SU-DHL-6 (cell line): ENCODE data around the gene CD96.

Source experiments
- H2AFZ ChIP-seq: fragments of 200-600 bp; sonication (generic); 2 replicates; pipeline ENCODE4 v1.6.1; 2014; ENCODE audit warnings: low read depth, mild to moderate bottlenecking, moderate library complexity, mixed read lengths, antibody characterized with exemption, low read length; ENCODE audit not compliant: severe bottlenecking
- H3F3A ChIP-seq: fragments of 200-600 bp; shearing (Covaris generic); 2 replicates; pipeline ENCODE4 v1.6.0; 2016; ENCODE audit warnings: antibody characterized with exemption, mild to moderate bottlenecking; ENCODE audit not compliant: insufficient read depth
- H3K27ac ChIP-seq: fragments of 200-600 bp; sonication (generic); 2 replicates; pipeline ENCODE4 v1.5.1; 2016; ENCODE audit warnings: low read depth, mild to moderate bottlenecking, low read length, moderate library complexity, mixed read lengths
- H3K27me3 ChIP-seq: fragments of 200-600 bp; sonication (generic), shearing (Covaris generic); 2 replicates; pipeline ENCODE4 v1.6.0; 2014; ENCODE audit warnings: mild to moderate bottlenecking, low read length
- H3K36me3 ChIP-seq: fragments of 200-600 bp; sonication (generic); 2 replicates; pipeline ENCODE4 v1.6.1; 2014; ENCODE audit warnings: mild to moderate bottlenecking, low read length, mixed read lengths
- H3K4me2 ChIP-seq: fragments of 300-600, 200-600 bp; shearing (Covaris generic), sonication (generic); 2 replicates; pipeline ENCODE4 v1.6.0; 2014; ENCODE audit warnings: low read length, low read depth, mild to moderate bottlenecking; ENCODE audit not compliant: poor library complexity, severe bottlenecking
- H3K4me3 ChIP-seq: fragments of 200-600 bp; sonication (generic); 2 replicates; pipeline ENCODE4 v1.5.1; 2014; ENCODE audit warnings: antibody characterized with exemption, low read length, mild to moderate bottlenecking, mixed read lengths; ENCODE audit not compliant: insufficient read depth, poor library complexity, severe bottlenecking
- H3K79me2 ChIP-seq: fragments of 200-600 bp; sonication (generic); 2 replicates; pipeline ENCODE4 v1.6.1; 2014; ENCODE audit warnings: mild to moderate bottlenecking, low read length, moderate library complexity; ENCODE audit not compliant: insufficient read depth
- H3K9ac ChIP-seq: fragments of 200-600 bp; sonication (generic); 2 replicates; pipeline ENCODE4 v1.7.0; 2014; ENCODE audit warnings: mild to moderate bottlenecking, low read length
- H3K9me2 ChIP-seq: fragments of 200-600 bp; sonication (generic); replicated peaks from 2 replicates; pipeline ENCODE4 v1.6.1; 2014; ENCODE audit warnings: low read length; ENCODE audit not compliant: insufficient read depth
- H3K9me3 ChIP-seq: fragments of 200-600 bp; sonication (generic); 2 replicates; pipeline ENCODE4 v1.6.1; 2014; ENCODE audit warnings: low read length, mixed read lengths; ENCODE audit not compliant: insufficient read depth
- H4K20me1 ChIP-seq: fragments of 200-600 bp; sonication (generic); 2 replicates; pipeline ENCODE4 v1.6.1; 2014; ENCODE audit warnings: low read depth, mild to moderate bottlenecking, antibody characterized with exemption, low read length, moderate library complexity, mixed read lengths
- EZH2phosphoT487 ChIP-seq: fragments of 200-600 bp; sonication (generic), shearing (Covaris generic); conservative IDR thresholded peaks from 2 replicates; pipeline ENCODE4 v1.6.1; 2018; ENCODE audit warnings: mild to moderate bottlenecking, antibody characterized with exemption, low read length, moderate library complexity, mixed read lengths
- TF ChIP-seq, protein P1 (sequence below): fragments of 200-600 bp; sonication (generic); IDR thresholded peaks from one replicate; pipeline ENCODE4 v1.5.1; 2017; ENCODE audit warnings: antibody characterized with exemption, mild to moderate bottlenecking, low read length, moderate library complexity; ENCODE audit not compliant: insufficient read depth, poor library complexity, severe bottlenecking

Gene CD96

DNA sequence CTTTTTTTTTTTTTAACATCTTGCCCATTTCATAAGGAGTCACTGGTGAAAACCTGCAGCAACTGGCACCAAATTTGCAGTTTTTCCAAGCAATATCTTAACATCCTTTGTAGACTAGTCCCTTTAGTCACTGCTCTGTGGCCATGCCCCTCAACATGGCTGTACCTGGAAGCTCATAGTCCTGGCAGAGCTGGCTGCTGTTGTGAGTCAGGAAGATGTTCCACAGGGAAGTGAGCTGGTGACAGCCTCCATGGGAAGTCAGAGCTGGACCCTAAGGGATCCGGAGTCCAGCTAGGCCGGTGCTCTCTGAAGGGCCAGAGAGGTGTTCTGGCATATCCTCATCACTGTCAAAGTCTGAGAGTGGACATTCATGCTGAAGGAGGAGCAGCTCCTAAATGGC, 152.5 kb downstream of the CD96 start:
- H3K27me3 ChIP-seq: no peaks in the 10 kb centered on the region
- H3K4me2 ChIP-seq: no peak overlapping the region
- H3K9ac ChIP-seq: no peak overlapping the region
- H2AFZ ChIP-seq: no peak overlapping the region
- no peaks in the 10 kb centered on the region for H3K79me2 ChIP-seq
- no peaks in the 10 kb centered on the region for H3K9me3 ChIP-seq
- no peaks in the 10 kb centered on the region for H3F3A ChIP-seq
- H3K9me2 ChIP-seq: no peaks in the 10 kb centered on the region
- H3K36me3 ChIP-seq: no peaks in the 10 kb centered on the region
- TF ChIP-seq, protein P1, sequence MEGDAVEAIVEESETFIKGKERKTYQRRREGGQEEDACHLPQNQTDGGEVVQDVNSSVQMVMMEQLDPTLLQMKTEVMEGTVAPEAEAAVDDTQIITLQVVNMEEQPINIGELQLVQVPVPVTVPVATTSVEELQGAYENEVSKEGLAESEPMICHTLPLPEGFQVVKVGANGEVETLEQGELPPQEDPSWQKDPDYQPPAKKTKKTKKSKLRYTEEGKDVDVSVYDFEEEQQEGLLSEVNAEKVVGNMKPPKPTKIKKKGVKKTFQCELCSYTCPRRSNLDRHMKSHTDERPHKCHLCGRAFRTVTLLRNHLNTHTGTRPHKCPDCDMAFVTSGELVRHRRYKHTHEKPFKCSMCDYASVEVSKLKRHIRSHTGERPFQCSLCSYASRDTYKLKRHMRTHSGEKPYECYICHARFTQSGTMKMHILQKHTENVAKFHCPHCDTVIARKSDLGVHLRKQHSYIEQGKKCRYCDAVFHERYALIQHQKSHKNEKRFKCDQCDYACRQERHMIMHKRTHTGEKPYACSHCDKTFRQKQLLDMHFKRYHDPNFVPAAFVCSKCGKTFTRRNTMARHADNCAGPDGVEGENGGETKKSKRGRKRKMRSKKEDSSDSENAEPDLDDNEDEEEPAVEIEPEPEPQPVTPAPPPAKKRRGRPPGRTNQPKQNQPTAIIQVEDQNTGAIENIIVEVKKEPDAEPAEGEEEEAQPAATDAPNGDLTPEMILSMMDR: no peak
- TF ChIP-seq EZH2phosphoT487: no peak
- H4K20me1 ChIP-seq: no peaks in the 10 kb centered on the region
- no peak overlapping the region for H3K4me3 ChIP-seq
- no peak overlapping the region for H3K27ac ChIP-seq

DNA sequence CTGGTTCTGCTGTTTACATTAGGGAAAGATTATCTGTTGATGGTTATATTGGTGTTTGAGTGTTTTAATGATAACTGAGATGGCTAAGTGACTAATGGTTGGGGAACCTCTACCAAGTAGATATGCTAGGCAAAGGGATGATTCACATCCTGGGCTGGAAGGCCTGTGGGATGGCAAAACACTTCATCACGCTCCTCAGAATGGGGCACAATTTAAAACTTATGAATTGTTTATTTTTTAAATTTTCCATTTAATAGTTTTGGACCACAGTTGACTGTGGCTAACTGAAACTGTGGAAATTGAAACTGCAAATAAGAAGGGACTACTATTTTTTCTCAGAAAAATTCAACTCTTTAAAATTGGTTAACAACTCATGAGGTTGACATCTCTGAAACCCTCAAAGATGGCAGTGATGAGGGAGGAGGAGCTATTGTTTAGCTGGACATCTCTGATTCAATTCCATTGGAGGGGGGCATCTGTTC, 153.7 kb downstream of the CD96 start:
- Histone ChIP-seq H2AFZ (no peak overlapping the region), H3F3A (no peaks in the 10 kb centered on the region), H3K9ac (no peak overlapping the region), H4K20me1 (no peaks in the 10 kb centered on the region), H3K27ac (no peak overlapping the region), H3K9me2 (no peaks in the 10 kb centered on the region), H3K4me3 (no peak overlapping the region), H3K36me3 (no peaks in the 10 kb centered on the region), H3K9me3 (no peaks in the 10 kb centered on the region), H3K79me2 (no peaks in the 10 kb centered on the region), H3K27me3 (no peaks in the 10 kb centered on the region), H3K4me2 (no peak overlapping the region)
- no peak for TF ChIP-seq EZH2phosphoT487
- TF ChIP-seq, protein P1: no peak

DNA sequence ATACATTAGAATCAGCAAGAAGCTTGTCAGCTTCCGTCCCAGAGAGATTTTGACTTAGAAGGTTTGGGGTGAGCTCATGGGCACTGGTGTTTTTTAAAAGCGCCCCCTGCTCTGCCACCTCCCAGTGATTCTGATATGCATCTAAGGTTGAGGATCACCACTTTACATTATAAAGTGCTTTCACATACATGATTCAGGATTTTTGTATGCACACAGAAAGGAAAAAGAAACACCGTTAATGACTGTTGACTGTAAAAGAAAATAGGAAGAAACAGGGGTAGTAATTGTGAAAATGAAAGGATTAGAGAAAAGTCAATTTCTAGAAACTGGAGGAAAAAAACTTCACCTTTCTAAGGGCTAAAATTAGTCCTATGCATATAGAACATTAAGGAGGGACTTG, 158.1 kb downstream of the CD96 start:
- H3K27me3 ChIP-seq: no peaks in the 10 kb centered on the region
- H3K4me2 ChIP-seq: no peak overlapping the region
- no peaks in the 10 kb centered on the region for H3F3A ChIP-seq
- H3K36me3 ChIP-seq: no peaks in the 10 kb centered on the region
- H3K27ac ChIP-seq: no peak overlapping the region
- H3K9me3 ChIP-seq: no peaks in the 10 kb centered on the region
- H4K20me1 ChIP-seq: no peaks in the 10 kb centered on the region
- H3K79me2 ChIP-seq: no peaks in the 10 kb centered on the region
- no peak overlapping the region for H2AFZ ChIP-seq
- H3K4me3 ChIP-seq: no peak overlapping the region
- TF ChIP-seq EZH2phosphoT487: no peak
- TF ChIP-seq, protein P1: no peak
- H3K9me2 ChIP-seq: no peaks in the 10 kb centered on the region
- no peak overlapping the region for H3K9ac ChIP-seq
